Ishikawa (cell line): Measurements from ENCODE around the gene IGSF23.

Experiments used
- EGR1 ChIP-seq: IDR thresholded peaks from 2 replicates; pipeline ENCODE4 v1.6.1; 2012
- FOXM1 ChIP-seq: IDR thresholded peaks from 2 replicates; pipeline ENCODE4 v1.6.1; 2012; ENCODE audit warnings: low read depth, borderline replicate concordance
- TCF12 ChIP-seq: IDR thresholded peaks from 2 replicates; pipeline ENCODE4 v1.6.1; 2012; ENCODE audit warnings: low read depth
- TEAD4 ChIP-seq: IDR thresholded peaks from 2 replicates; pipeline ENCODE4 v1.6.1; 2012
- YY1 ChIP-seq: IDR thresholded peaks from 2 replicates; pipeline ENCODE4 v1.6.1; 2012; ENCODE audit warnings: low read depth
- TF ChIP-seq, protein P1 (sequence below): IDR thresholded peaks from 2 replicates; pipeline ENCODE4 v1.6.1; 2012; ENCODE audit warnings: low read depth, mild to moderate bottlenecking
- TF ChIP-seq, protein P2 (sequence below): IDR thresholded peaks from 2 replicates; pipeline ENCODE4 v1.6.1; 2012

DNA sequence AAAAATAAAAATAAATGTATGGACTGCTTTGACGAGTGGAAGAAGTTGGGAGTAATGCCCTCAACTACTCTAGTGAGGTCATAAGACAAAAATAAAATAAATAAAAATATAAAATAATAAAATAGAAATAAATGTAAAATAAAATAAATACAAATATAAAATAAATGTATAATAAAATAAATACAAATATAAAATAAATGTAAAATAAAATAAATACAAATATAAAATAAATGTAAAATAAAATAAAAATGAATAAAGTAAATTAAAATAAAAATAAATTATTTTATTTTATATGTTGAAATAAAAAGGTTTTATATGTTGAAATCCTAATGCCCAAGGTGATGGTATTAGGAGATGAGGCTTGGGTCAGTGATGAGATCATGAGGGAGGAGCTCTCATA is 20.1 kb upstream of the IGSF23 start:
- TF ChIP-seq, protein P1, sequence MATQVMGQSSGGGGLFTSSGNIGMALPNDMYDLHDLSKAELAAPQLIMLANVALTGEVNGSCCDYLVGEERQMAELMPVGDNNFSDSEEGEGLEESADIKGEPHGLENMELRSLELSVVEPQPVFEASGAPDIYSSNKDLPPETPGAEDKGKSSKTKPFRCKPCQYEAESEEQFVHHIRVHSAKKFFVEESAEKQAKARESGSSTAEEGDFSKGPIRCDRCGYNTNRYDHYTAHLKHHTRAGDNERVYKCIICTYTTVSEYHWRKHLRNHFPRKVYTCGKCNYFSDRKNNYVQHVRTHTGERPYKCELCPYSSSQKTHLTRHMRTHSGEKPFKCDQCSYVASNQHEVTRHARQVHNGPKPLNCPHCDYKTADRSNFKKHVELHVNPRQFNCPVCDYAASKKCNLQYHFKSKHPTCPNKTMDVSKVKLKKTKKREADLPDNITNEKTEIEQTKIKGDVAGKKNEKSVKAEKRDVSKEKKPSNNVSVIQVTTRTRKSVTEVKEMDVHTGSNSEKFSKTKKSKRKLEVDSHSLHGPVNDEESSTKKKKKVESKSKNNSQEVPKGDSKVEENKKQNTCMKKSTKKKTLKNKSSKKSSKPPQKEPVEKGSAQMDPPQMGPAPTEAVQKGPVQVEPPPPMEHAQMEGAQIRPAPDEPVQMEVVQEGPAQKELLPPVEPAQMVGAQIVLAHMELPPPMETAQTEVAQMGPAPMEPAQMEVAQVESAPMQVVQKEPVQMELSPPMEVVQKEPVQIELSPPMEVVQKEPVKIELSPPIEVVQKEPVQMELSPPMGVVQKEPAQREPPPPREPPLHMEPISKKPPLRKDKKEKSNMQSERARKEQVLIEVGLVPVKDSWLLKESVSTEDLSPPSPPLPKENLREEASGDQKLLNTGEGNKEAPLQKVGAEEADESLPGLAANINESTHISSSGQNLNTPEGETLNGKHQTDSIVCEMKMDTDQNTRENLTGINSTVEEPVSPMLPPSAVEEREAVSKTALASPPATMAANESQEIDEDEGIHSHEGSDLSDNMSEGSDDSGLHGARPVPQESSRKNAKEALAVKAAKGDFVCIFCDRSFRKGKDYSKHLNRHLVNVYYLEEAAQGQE, result no peak
- TF ChIP-seq TEAD4 (no peak), EGR1 (no peak), YY1 (no peak), FOXM1 (no peak), TCF12 (no peak)
- TF ChIP-seq, protein P2, sequence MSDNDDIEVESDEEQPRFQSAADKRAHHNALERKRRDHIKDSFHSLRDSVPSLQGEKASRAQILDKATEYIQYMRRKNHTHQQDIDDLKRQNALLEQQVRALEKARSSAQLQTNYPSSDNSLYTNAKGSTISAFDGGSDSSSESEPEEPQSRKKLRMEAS, result no peak
